Measurements from ENCODE around the gene ERI2.

- TF ChIP-seq, protein P1, sequence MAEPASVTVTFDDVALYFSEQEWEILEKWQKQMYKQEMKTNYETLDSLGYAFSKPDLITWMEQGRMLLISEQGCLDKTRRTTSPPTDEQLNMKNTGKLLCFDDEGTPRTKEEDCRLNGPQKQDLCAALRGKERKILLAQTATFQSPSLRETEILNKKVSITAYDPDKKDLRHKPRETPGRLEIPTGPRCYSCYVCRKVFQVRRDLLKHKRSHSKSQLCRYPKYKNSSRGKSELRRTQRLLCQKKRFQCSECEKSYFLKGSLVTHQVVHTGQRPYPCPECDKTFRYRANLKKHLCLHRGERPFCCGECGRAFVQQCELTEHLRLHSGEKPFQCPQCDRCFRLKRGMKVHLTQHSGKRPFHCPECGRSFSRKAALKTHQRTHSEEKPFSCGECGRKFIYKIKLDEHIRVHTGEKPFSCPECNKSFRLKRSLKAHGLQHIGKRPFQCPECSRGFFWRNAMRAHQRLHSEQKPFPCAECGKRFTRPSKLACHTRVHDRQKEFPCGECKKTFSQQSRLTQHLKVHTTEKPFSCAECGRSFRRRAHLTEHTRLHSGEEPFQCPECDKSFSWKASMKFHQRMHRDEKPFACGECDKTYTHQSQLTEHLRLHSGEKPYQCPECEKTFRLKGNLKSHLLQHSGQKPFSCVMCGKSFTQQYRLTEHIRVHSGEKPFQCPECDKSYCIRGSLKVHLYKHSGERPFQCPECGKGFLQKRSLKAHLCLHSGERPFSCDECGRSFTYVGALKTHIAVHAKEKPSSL (CRISPR knock-in tag; conservative IDR thresholded peaks at IDR 0.05): no peak
- TF ChIP-seq USF2 (CRISPR knock-in tag; IDR thresholded peaks at IDR 0.05) (no peak), TP53 (CRISPR knock-in tag; IDR thresholded peaks at IDR 0.05) (no peak)
These were observed 14.2 kb downstream of the ERI2 start for GRCh38 chr16:20791923-20792612.

Data from WTC11 (cell line).